ENCODE data around the gene PPP3CA. TPM values are rescaled to one million over a fixed set of nuclear protein-coding genes. Genes with fewer than 3 reads are reported as not detected.

PPP3CA gene
- total RNA-seq, 6 experiments from 2014 or later = 12.1 to 14.5 (median 13.1) TPM

DNA sequence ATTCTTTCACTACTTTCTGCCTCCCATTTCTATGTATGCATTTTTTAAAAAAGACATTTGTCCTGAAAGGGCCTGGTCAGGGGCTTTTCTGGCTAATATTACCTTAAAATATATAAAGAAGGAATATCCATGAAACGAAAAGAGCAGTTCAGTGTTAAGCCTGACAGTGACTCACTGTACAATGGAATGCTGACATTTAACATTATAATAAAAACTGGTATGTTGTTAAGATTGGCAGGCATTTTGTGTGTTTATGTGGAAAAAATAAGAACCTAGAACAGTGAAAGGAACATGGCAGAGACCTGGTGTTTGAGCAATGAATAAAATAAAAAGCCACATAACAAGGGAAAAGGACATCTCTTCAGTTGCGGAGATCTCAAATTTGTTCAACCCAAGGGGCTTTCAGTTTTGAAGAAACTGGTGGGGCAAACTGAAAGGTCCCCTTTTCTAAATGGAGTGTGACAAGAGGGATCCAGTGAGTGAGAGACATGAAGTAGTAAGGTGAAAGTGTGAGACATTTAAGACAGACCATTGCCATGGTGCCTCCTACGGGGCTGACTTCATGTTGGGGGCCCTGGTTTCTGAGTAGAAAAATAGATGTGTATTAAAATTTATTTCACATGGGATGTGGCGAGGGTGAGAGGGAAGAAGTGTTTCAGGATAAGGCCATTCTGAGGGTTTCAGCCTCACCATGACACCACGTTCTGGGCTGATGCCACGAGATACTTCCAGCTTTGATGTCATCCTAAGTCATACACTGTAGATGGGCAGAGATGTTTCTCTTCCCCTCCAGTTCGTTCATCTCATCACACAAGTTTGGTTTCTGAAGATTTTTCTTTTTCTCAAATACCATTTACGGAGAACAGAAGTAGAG is 324.9 kb downstream of the PPP3CA start:
- no peak for DNase-seq
- no peak overlapping the region for H3K4me3 ChIP-seq
- intact Hi-C loops (cut with DNase I) = no loop called here

DNA sequence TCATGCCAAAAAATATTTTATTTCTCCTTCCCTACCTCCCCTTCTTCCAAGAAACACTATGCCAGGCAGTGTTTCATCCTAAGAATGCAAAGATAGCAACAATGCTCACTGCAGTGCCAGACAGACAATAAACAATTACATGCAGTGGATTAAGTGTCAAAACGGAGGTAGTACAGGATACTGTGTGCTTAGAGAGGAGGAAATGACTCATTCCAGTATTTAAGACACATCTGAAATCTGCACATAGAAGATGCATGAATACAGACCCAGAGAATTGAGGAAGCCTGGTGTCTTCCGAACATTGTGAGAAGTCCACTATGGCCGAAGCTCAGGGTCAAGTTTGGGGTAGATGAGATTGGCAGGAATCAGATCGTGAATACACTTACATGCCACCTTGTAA is 326.4 kb downstream of the PPP3CA start:
- no peaks in the 10 kb centered on the region for H3K27me3 ChIP-seq
- intact Hi-C loops (cut with DNase I) = no loop called here
- H3K27ac ChIP-seq = no peak overlapping the region
- H3K4me1 ChIP-seq = no peaks in the 10 kb centered on the region
- WGBS (ENCODE audit: insufficient coverage, low coverage, low lambda C conversion rate, missing lambda C conversion rate) = 54% methylated on average over 4 of the region's 4 CpGs
- no peaks in the 10 kb centered on the region for H3K9me3 ChIP-seq
- ATAC-seq (peak; percentile 70 to 93 (median 80)), DNase-seq (no peak)
- no peaks in the 10 kb centered on the region for H3K36me3 ChIP-seq
- no peak overlapping the region for H3K4me3 ChIP-seq
- TF ChIP-seq, protein P1, sequence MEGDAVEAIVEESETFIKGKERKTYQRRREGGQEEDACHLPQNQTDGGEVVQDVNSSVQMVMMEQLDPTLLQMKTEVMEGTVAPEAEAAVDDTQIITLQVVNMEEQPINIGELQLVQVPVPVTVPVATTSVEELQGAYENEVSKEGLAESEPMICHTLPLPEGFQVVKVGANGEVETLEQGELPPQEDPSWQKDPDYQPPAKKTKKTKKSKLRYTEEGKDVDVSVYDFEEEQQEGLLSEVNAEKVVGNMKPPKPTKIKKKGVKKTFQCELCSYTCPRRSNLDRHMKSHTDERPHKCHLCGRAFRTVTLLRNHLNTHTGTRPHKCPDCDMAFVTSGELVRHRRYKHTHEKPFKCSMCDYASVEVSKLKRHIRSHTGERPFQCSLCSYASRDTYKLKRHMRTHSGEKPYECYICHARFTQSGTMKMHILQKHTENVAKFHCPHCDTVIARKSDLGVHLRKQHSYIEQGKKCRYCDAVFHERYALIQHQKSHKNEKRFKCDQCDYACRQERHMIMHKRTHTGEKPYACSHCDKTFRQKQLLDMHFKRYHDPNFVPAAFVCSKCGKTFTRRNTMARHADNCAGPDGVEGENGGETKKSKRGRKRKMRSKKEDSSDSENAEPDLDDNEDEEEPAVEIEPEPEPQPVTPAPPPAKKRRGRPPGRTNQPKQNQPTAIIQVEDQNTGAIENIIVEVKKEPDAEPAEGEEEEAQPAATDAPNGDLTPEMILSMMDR (IDR thresholded peaks at IDR 0.05) = no peak
- TF ChIP-seq POLR2A (IDR thresholded peaks at IDR 0.05) = no peak

More for the DNA sequence above, 324.9 kb downstream of the PPP3CA start:
- no peaks in the 10 kb centered on the region for H3K9me3 ChIP-seq
- H3K27ac ChIP-seq = no peak overlapping the region
- H3K27me3 ChIP-seq = no peaks in the 10 kb centered on the region
- H3K4me1 ChIP-seq = no peaks in the 10 kb centered on the region
- WGBS (ENCODE audit: insufficient coverage, low coverage, low lambda C conversion rate, missing lambda C conversion rate) = 83% methylated on average over 8 of the region's 8 CpGs
- no peak for TF ChIP-seq POLR2A (IDR thresholded peaks at IDR 0.05)
- TF ChIP-seq, protein P1 (IDR thresholded peaks at IDR 0.05) = no peak
- H3K36me3 ChIP-seq = no peaks in the 10 kb centered on the region
- ATAC-seq = no peak

DNA sequence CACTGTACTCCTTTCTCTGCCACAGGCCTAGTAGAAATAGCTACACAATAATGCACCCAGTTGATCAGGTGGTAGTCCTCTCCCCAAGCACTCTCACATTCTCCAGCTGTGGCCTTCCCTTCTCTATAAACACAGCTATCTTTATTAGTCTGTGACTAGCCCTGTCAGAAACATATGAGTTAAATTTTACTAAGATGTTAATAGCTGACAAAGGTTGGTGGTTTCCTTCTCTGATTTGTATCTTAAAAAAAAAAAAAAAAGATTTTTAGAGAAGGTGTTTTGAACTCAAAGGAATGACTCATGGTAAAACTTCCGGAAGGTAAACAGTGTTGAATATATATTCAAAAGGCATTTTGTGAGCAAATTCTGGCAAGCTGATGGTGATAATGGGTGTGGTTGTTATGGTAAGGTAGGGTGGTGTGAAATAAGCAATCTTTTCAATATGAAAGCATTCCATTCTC is 327.4 kb downstream of the PPP3CA start:
- DNase-seq (no peak), ATAC-seq (peak in 1 of 4 donors; percentile 30)
- Histone ChIP-seq H3K36me3 (no peaks in the 10 kb centered on the region), H3K27me3 (no peaks in the 10 kb centered on the region), H3K4me1 (no peaks in the 10 kb centered on the region), H3K27ac (no peak overlapping the region), H3K4me3 (no peak overlapping the region), H3K9me3 (no peaks in the 10 kb centered on the region)
- WGBS (ENCODE audit: insufficient coverage, low coverage, low lambda C conversion rate, missing lambda C conversion rate) = 33% methylated on average over 1 of the region's 1 CpG
- TF ChIP-seq POLR2A (IDR thresholded peaks at IDR 0.05) = no peak
- intact Hi-C loops (cut with DNase I) = no loop called here

DNA sequence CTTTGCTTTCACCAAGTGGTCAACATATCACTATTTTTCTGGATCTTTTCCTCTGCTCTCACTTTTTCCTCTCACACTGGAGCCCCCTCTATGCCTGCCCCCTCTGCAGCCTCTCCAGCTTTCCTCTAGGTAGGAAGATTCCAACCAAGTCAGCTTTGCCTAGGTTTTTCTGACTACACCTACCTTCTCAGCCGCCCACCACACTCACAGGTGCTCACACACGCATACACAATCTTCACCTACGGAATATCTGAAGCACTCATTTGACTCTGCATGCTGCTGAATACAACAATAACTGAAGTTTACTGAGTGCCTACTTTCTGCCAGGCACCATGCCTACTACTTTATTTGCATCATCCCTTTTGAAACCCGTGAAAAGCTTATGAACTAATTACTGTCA is 328.0 kb downstream of the PPP3CA start:
- 86% methylated on average over 4 of the region's 4 CpGs for WGBS (ENCODE audit: insufficient coverage, low coverage, low lambda C conversion rate, missing lambda C conversion rate)

DNA sequence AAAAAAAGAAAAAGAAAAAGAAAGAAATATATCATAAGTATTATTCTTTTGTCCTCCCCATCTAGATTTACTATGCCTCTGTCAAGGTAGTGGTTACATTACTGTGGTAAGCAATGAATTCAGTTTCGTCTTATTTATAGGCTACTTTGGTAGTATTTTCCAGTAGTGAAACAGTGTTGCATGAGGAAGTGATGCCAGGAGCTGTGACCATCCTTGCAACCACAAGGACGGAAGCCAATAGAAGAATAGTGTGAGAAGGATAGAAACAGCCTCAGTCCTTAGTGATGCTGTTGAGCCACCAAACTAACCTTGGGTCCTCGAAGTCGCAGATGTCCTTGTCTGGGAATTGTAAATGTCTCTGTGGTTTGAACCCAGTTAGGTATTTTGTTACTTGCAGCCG is 328.5 kb downstream of the PPP3CA start:
- Histone ChIP-seq H3K27me3 (no peaks in the 10 kb centered on the region), H3K27ac (no peak overlapping the region), H3K9me3 (no peaks in the 10 kb centered on the region), H3K4me1 (no peaks in the 10 kb centered on the region), H3K4me3 (no peak overlapping the region), H3K36me3 (no peaks in the 10 kb centered on the region)
- intact Hi-C loops (cut with DNase I) = no loop called here
- DNase-seq = no peak
- TF ChIP-seq, protein P1 (IDR thresholded peaks at IDR 0.05) = no peak
- no peak for TF ChIP-seq POLR2A (IDR thresholded peaks at IDR 0.05)
- ATAC-seq = peak in 2 of 4 donors; percentile 19 to 33
- WGBS (ENCODE audit: insufficient coverage, low coverage, low lambda C conversion rate, missing lambda C conversion rate) = 73% methylated on average over 5 of the region's 5 CpGs

More for the DNA sequence above, 328.0 kb downstream of the PPP3CA start:
- Histone ChIP-seq H3K27ac (no peak overlapping the region), H3K4me1 (no peaks in the 10 kb centered on the region), H3K9me3 (no peaks in the 10 kb centered on the region), H3K4me3 (no peak overlapping the region), H3K36me3 (no peaks in the 10 kb centered on the region), H3K27me3 (no peaks in the 10 kb centered on the region)
- ATAC-seq (no peak), DNase-seq (no peak)
- intact Hi-C loops (cut with DNase I) = no loop called here
- TF ChIP-seq POLR2A (IDR thresholded peaks at IDR 0.05) = no peak
- TF ChIP-seq, protein P1 (IDR thresholded peaks at IDR 0.05) = no peak

Data from right lobe of liver (tissue), 6 donors.